Posterior vena cava (tissue), 2 donors: ENCODE results near the gene LMBR1. TPM values are rescaled to one million over a fixed set of nuclear protein-coding genes. Genes with fewer than 3 reads are reported as not detected.

Experiments used
- DNase-seq: peaks from one replicate; pipeline ENCODE4 v3.0.0-alpha.2; 2020; ENCODE audit warnings: low spot score
- intact Hi-C, 2 donors: fragments of 100-400 bp; cut with DNase I; formaldehyde crosslinking; loops; one replicate each; pipeline versions ENCODE4 v1.14.1 to v1.14.2; 2022 to 2023
- total RNA-seq, 2 donors: library from RNA; stranded (reverse); fragmentation: NEBNext Ultra II Directional; extraction: Animal tissue kit (Norgen Biotek cat#: 25700); gene quantifications; one replicate each; pipeline ENCODE4 v1.2.1, GENCODE V29; 2021
- donor health status: DM: yes; HTN: yes; CAD: no.
- donor health status: DM: yes; HTN: yes; CAD: no.

The LMBR1 gene
- total RNA-seq, 2 donors from 2014 or later, result 55.5 to 65.1 TPM

DNA sequence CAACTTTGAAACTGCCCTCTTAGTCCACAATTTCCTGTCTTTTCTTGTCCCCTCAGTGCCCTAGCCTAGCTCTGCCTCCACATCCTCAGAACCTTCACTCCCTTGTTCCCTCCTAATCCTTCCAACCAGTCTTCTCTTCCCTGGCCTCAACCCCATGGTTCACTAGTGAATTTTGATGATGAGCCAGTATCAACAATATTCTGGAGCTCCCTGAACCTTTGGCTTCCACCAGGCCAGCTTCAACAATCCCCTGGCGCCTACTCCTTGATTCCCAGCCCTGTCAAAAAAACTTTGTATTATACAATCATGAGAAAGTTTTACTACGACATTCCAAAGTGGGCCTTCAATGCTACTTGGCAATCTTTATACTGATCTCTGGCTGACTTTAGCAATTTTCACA is 116.5 kb downstream of the LMBR1 start:
- DNase-seq, result no peak
- intact Hi-C loops, result no loop called here

GRCh38 chr7:156773966-156774365 is 119.0 kb downstream of the LMBR1 start:
- intact Hi-C loops, result no loop called here
- no peak for DNase-seq

GRCh38 chr7:156772725-156773124 is 120.3 kb downstream of the LMBR1 start:
- intact Hi-C loops, result no loop called here
- no peak for DNase-seq

DNA sequence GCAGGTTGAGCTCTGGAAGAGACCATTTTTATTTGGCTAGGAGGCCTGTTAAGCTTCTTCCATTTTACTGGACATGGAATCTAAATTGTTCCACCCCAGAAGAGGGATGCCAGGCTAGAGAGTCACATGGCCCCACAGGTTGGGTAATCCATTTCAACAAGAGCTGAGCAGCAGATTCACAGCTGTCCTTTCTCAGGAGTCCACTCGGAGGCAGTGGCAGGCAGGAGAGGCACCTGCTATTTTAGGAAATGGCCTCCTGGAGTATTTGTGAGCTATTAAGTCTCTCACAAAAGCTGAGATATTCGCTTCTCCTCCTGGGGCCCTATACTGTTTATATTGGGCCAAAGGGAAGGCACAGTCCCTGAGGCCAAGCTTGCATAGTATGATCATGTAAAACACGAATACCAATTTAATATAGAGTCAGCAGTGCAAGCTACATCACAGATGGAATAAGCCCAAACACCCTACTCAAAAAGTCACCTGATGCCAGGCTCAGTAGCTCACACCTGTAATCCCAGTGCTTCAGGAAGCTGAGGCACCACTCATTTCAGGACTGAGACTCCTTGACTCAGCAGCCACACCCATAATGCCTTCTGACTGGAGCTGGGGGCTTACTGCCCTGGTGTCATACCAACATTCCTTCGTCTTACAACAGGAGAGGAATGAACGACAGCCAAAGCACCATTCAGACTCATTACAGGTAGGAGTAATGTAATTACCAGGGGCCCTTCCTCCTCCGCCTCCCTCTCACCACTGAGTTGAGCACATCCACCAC is 124.1 kb downstream of the LMBR1 start:
- DNase-seq, result no peak
- intact Hi-C loops, result loop anchor here in 1 of 2 donors (5.0 kb wide), 1 partner anchor 972 kb away; no protein-coding TSS in a partner anchor

DNA sequence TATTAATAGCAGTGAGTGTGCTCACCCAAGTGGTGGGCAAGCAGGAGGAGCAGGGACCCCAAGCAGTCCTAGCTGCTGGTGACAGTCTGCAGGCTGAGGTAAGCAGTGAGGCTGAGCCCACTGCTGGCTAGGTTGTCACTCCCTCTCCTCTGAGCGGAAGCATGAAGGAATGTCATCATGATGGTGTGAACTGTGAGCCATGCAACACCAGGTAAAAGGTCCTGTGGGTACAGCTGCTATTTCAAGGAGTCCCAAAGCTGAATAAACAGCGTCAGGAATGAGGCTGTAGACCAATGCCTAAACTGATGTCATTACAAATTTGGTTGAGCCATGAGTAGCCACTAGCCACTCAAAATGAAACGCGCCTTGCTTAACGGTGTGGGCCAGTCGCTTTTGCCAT is 126.3 kb downstream of the LMBR1 start:
- intact Hi-C loops, result loop anchor here in 1 of 2 donors (5.0 kb wide), 1 partner anchor 969 kb away; no protein-coding TSS in a partner anchor
- DNase-seq, result no peak

GRCh38 chr7:156765901-156766656 is 126.9 kb downstream of the LMBR1 start:
- no peak for DNase-seq
- intact Hi-C loops, result loop anchor here in 1 of 2 donors (5.0 kb wide), 1 partner anchor 969 kb away; no protein-coding TSS in a partner anchor

- DNase-seq, result no peak
- intact Hi-C loops, result loop anchor here in 1 of 2 donors (5.0 kb wide), 1 partner anchor 967 kb away; no protein-coding TSS in a partner anchor
Observed at GRCh38 chr7:156764766-156765165, 128.2 kb downstream of the LMBR1 start.

- DNase-seq, result peak; percentile 88
- intact Hi-C loops, result no loop called here
Observed at GRCh38 chr7:156764016-156764669, 128.8 kb downstream of the LMBR1 start.

DNA sequence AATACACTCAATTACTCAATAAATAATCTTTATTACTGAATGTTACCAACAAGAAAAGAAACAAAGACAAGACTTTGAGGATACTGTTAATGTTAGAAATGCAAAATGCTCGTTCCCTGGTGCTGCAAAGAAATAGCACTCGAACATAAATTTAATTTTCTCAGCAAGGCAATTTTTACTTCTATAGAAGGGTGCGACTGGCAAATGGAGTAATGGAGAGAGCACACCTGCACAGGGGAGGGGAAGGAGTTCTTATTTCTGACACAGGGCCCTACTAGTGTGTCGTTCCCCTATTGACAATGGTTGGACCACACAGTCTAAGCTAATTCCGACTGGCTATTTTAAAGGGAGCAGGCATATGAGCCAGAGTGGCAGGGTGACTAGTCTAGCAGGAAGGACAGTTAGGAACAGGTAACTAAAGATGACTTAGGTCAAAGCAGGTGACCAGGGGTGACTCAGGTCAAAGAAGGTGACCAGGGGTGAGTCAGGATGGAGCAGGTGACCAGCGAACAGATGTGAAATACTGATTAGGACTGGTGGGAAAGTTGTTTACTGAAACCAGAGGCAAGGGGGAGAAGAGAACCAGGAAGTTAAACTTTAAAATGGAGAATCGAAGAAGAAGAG is 133.3 kb downstream of the LMBR1 start:
- intact Hi-C loops, result no loop called here
- DNase-seq, result no peak

DNA sequence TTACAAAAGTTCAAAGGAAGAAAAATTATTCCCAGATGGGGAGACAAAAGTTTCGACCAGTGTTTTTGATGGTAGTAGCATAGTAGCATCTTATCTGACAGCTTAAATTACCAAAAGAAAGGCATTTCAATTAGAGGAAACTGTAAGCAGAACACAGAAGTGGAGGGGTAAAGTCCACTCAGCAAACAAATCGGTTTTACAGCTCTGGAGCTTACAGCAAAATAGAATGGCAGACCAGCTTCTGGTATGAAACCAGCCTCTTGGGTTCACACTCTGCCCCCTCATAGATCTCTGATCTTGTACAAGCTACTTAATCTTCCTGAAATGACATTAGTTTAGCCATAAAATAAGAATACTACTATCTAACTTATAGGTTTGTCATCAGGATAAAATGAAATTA is 133.8 kb downstream of the LMBR1 start:
- intact Hi-C loops, result no loop called here
- no peak for DNase-seq

DNA sequence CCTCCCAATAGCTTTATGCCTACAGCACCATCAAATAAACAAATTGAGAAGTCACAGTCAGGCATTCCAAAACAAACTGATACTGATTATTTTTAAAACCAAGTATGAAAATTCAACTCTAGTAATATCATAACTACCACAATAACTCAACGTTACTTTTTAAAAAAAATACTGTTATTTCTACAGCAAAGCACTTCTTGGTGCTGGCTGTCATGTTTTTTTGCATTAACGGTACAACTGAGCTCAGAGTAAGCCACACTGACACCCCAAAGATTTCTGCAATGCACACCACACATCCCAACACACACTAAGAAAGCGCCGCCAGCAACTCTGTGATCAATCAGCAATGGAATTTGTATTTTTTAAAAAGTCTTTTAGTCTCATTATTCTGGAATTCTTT is 138.8 kb downstream of the LMBR1 start:
- intact Hi-C loops, result no loop called here
- no peak for DNase-seq

- intact Hi-C loops, result no loop called here
- no peak for DNase-seq
Observed at GRCh38 chr7:156753630-156754029, 139.4 kb downstream of the LMBR1 start.

- no peak for DNase-seq
- intact Hi-C loops, result no loop called here
Observed at GRCh38 chr7:156753229-156753560, 139.8 kb downstream of the LMBR1 start.

GRCh38 chr7:156752367-156753228 is 140.4 kb downstream of the LMBR1 start:
- intact Hi-C loops, result no loop called here
- DNase-seq, result no peak

GRCh38 chr7:156751319-156751718 is 141.7 kb downstream of the LMBR1 start:
- intact Hi-C loops, result no loop called here
- no peak for DNase-seq

DNA sequence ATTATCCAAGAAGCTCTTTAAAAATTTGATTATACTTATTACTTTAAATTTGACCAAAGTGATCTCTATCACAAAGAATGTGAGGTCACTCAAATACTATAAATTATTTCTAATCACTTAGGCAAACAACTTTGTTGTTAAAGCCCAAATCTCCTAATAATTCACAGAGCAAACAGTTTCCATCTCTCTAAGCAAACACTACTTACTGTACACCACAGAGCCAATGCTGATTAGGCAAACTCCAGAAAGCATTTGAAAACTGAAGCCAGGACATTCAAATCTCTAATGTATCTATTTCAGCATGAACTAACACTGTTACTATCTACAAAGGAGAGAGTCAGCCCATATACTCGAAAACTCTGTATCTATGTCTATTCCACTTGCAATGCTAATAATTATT is 145.3 kb downstream of the LMBR1 start:
- DNase-seq, result no peak
- intact Hi-C loops, result no loop called here

- intact Hi-C loops, result no loop called here
- no peak for DNase-seq
Observed at GRCh38 chr7:156746891-156747290, 146.1 kb downstream of the LMBR1 start.

- DNase-seq, result no peak
- intact Hi-C loops, result no loop called here
Observed at GRCh38 chr7:156739596-156739995, 153.4 kb downstream of the LMBR1 start.

GRCh38 chr7:156735851-156736250 is 157.1 kb downstream of the LMBR1 start:
- intact Hi-C loops, result no loop called here
- DNase-seq, result no peak
